GM18498 (cell line): ENCODE results near the gene HIVEP3.

Source experiments
- ATAC-seq: cut with Tn5 transposase; IDR thresholded peaks from one replicate; pipeline ENCODE4 v1.9.1; 2021; ENCODE audit warnings: mild to moderate bottlenecking, moderate library complexity; ENCODE audit not compliant: unreplicated experiment

The HIVEP3 gene

GRCh38 chr1:41542196-41542930 is 376.4 kb downstream of the HIVEP3 start:
- no peak for ATAC-seq

GRCh38 chr1:41541592-41541952 is 377.1 kb downstream of the HIVEP3 start:
- no peak for ATAC-seq

DNA sequence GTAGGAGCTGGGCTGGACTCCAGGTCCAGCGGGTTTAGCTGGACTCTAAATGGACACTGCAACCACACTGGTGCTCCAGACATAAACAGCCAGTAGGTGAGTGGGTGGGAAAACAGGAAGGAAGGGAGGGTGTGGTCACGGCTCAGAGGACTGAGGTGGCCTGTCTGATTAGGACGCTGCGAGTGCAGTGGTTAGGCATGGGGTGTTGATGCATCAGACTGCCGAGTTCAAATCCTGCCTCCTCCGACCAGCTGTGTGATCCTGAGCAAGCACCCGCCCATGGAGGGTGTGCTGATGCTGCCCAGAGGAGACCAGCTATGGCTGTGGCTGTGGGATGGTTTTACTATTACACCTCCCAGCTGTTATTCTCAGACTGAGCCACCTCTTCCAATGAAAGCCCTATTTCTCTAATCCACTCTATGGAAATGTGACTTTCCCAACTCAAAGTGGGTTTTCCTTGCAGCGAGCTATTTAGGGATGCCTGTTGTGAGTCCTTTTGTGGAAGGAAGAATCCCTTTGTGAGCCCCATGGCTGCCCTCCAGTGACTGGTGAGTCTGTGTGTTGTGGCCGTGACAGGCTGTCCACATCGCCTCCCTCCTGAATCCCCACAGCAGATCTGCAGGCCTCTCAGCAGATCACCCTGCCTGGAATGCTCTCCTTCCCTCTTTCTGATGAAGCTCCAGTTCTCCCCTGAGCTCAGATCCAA is 377.7 kb downstream of the HIVEP3 start:
- no peak for ATAC-seq

DNA sequence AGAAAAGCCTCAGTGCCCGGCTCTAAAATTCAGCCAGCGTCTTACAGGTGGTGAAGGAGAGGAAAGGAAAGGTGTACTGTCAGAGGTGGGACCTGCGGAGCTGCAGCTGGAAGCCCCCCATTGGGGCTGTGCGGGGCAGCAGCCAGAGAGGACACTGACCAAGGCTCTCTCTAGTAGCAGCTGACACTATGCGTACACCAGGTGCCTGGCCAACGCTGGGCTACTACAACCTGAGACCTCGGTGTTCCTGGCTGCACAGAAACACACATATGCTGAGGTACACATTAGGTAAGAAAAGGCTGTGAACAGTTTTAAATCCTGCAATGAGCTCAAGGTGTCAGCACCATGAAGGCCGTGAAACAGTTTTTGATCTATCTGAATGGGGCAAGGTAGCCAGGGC is 378.7 kb downstream of the HIVEP3 start:
- ATAC-seq, result no peak

GRCh38 chr1:41539418-41539805 is 379.3 kb downstream of the HIVEP3 start:
- no peak for ATAC-seq

DNA sequence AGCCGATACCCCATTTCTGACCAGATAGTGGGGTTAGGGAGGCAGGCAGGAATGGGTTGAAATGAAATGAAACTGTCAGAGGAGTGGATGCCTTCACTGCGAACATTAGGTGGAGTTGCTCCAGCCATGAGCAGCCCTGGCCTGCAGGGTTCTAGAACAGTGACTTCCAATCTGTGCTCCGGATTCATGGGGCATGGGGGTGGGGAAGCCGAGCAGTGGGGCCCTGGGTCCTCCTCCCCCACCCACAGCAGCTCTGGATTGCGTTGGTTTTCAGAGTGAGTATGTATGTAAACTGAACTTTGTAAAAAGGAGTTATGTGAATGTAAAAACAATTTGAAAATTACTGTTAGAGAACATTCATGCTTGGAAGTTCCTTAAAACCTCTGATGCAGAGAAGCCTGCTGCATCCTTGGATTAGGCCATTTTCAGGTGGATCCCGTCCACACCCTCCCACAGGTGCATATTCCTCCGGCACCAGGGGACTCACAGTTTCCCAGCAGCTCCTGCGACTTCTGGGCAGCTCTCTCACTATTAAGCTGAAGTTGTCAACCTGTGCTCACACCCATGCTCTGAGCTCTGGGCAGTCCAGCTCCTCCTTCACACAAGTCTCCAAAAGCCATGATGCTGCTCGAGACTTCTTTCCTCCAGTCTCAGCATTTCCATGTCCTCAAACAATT is 379.8 kb downstream of the HIVEP3 start:
- ATAC-seq, result no peak

- ATAC-seq, result no peak
These were observed 380.9 kb downstream of the HIVEP3 start for GRCh38 chr1:41537788-41538351.

DNA sequence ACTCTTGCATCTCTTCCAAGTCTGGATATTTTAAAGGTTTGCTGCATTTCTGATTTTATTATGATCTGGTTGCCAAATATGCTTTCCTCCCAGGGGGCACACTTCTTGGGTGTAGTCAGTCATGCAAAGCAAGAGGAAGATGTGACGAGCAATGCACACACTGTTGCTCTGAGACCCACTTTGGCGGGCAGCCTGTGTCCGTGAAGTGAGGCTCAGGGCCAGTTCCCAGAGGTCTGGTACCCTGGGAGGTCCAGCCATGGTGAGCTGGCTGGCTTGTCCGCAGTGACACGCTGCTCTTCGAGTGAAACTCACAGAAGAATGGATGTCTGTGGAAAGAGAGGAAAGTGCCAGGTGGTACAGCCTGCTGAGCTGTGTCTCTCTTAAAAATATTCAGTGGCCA is 381.5 kb downstream of the HIVEP3 start:
- ATAC-seq, result no peak

GRCh38 chr1:41536361-41536802 is 382.3 kb downstream of the HIVEP3 start:
- ATAC-seq, result no peak

- no peak for ATAC-seq
These were observed 383.0 kb downstream of the HIVEP3 start for GRCh38 chr1:41535716-41536115.

GRCh38 chr1:41535276-41535675 is 383.4 kb downstream of the HIVEP3 start:
- ATAC-seq, result no peak

DNA sequence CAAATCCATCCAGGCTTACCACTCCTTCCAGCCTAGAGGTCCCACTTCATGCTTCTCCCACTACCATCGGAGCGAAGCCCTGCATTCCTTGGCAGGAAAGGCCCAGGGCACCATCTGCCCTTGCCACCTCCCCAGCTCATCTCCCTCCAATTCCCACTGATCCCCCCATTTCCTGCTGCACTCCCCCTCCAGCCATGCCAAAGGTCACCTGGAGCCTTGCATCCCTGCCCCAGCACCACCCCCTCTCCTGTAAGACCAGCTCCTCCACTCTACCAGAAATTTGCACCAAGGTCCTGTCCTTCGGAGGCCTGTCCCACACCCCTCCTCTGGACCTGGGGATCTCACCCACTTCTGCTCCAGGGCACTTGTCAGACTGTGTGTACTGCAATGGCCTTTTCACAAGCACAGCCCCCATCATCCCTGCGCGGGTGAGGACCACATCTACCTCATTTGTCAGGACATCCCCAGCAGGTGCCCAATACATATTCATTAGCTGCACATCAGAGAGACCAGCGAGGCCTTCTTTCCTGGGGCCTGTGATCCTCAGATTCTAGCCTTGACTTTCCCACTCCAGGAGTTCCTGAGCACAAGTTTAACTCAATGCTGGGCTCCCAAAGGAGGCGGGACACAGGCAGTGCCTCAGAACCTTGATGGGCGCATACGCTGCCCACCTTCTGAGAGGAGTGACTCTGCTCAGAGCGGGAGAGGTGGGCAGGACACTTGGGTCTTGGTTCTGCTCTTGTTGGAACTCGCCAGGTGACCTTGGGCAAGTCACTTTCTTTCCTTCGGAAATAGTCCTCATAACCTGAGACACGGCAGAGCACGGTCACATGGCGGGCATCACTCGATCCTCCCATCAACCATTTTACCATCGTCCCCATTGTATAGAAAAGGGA is 384.3 kb downstream of the HIVEP3 start:
- ATAC-seq, result no peak

GRCh38 chr1:41533731-41534080 is 385.0 kb downstream of the HIVEP3 start:
- no peak for ATAC-seq

GRCh38 chr1:41533016-41533730 is 385.5 kb downstream of the HIVEP3 start:
- ATAC-seq, result no peak

DNA sequence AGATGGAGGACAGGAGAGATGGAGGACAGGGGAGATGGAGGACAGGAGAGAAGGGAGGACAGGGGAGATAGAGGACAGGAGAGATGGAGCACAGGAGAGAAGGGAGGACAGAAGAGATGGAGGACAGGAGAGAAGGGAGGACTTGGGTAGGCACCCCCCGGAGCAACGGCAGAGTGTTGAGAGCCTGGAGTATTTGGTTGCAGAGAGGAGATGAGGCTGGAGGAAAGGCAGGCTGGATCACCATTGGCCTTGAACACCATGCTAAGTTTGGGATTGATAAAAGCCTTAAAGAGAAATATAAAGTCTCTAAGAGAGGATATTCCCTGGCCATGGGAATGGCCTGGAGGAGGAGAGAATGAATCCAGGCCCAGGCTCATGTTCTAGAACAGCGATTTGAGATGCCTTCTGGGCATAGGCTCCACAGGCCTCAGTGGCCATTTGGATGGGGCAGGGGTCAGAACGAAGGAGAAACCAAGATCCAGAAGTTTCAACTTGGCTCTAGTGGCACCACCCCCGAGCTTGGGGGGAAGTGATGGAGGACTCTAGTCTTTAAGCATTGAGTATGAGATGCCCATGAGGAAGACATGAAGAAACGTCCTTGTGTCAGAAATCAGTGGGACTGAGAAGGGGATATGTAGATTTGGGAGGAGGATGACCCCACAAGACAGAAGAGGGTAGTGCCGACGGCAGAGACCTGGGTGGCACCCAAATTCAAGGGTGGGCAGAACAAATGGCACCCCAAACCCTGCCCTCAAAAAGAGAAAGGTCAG is 386.3 kb downstream of the HIVEP3 start:
- no peak for ATAC-seq

GRCh38 chr1:41530411-41530810 is 388.3 kb downstream of the HIVEP3 start:
- no peak for ATAC-seq

GRCh38 chr1:41529621-41530395 is 388.9 kb downstream of the HIVEP3 start:
- no peak for ATAC-seq

DNA sequence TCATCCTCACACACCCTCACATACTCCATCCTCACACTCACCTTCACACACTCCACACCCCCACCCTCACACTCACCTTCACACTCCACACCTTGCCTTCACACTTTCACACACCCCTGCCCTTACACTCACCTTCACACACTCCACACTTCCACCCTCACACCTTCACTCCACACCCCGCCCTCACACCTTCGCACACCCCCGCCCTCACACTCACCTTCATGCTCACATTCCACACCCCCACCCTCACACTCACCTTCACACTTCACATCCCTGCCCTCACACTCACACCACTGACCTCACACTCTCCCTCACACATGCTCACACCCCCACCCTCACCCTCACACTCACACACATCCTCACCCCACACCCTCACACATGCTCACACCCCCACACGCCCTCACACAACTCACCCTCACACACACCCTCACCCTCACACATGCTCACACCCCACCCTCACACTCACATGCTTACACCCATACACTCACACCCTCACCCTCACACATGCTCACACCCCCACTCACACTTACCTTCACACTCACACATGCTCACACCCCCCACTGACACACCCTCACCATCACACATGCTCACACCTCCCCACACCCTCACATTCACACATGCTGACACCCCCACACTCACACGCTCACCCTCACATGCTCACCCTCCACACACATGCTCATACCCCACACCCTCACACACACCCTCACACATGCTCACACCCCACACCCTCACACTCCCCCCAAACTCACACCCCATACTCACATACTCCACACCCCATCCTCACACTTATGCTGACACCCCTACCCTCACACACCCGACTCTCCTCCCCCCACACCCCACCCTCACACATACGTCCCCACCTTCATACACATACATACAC is 389.8 kb downstream of the HIVEP3 start:
- ATAC-seq, result no peak
